HG02759 (cell line): ENCODE measurements around the gene TSR1.

Experiments
- ATAC-seq: cut with Tn5 transposase; IDR thresholded peaks from one replicate; pipeline ENCODE4 v1.9.1; 2021; ENCODE audit warnings: mild to moderate bottlenecking, moderate library complexity; ENCODE audit not compliant: unreplicated experiment

The TSR1 gene

DNA sequence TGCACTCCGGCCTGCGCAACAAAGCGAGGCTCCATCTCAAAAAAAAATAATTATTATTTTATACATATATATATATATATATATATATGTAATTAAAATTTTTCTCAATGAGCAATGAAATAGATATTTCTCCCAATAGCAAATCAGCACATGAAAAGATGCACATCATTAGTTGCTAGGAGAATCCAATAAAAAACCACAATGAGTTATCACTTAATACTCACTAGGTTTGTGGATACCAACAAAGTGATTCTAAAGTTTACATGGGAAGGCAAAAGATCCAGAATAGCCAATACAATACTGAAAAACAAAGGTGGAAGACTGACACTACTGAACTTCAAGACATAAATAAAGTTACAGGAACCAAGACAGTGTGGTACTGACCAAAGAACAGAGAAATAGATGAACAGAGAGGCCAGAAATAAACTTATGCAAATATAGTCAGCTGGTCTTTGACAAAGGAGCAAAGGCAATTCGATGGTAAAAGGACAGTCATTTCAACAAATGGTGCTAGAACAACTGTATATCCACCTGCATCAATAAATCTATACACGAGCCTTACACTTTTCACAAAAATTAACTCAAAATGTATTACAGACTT is 46.3 kb downstream of the TSR1 start:
- no peak for ATAC-seq

DNA sequence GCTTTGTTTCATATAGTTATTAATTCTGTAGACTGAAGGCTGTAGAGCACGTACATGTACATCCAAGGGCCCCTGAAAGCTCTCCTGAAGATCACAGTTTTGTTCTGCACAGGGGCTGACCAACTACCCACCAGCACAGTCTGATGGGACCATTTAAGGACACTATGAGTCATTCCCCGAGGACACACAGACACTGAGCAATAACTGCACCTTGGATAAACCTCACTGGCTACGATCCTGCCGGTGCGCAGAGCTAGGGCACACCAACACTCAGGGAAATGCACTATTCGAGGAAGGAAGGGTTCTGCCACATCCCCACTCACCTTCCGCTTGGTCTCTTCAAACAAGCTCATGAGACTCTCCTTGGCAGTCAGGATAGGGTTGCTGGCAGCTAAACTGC is 53.0 kb downstream of the TSR1 start:
- ATAC-seq = no peak

DNA sequence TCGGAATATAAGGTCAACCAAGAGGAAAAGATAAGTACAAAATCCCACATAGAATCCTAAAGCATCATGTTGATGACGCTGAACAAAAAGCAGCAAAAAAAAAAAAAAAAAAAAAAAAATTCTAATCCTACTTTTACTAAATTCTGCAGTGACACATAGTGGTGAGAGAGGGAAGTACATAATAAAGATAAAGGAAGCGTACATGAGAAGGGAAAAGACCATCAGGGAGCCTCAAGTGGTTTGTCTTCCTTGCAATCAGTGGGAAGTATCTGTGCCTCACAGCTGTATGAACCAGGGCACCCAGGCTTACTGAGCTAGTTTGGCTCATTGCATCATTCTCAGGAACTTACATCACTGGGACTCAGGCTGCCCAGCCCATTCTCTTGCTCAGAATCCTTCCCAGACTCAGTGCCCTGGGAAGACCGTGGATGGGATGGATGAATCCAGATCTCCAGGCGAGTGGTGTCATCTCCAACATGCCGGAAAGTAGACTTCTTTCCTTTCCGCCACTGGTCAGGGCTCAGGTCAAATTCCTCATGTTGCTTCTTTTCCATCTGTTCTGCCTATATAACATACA is 53.9 kb downstream of the TSR1 start:
- no peak for ATAC-seq

DNA sequence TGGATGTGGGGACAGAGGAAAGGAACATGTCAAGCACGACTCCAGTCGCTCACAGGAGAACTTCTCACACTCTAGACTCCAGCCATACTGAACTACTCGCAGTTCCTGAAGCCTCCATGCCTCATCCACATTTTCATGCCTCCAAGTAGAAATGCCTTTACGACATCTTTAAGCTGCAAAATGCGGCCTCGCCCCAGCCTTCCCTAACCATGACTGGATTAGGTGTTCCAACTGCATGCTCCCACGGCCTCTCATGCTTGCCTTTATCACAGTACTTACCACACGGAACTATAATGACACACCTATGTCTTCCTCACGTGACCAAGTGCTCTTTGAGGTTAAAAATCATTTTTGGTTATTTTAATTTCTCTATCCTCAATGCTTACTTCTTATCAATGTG is 56.5 kb downstream of the TSR1 start:
- no peak for ATAC-seq

DNA sequence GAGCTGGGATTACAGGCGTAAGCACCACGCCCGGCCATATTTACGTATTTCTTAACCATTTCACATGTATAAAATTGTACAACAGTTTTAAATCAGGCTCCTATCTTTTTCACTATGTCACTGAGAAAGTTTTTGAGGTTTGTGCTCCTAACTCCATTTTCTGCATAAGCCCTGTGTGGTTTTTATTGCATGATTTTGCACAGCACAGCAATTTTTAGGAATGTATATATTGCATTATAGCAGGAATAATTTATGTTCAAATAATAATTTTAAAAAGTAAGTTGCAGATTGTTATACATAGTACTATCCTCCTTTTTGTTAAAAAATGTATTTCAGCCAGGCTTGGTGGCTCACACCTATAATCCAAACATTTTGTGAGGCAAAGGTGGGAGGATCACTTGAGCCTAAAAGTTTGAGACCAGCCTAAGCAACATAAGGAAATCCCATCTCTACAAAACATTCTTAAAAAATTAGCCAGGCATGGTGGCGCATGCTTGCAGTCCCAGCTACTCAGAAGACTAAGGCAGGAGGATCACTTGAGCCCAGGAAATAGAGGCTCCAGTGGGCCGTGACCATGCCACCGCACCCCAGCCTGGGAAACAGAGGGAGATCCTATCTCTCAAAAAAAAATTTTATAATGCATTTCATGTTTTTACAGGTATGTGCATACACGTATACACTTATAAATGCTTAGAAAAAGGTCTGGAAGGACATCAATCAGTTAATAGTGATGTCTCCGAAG is 58.7 kb downstream of the TSR1 start:
- no peak for ATAC-seq

DNA sequence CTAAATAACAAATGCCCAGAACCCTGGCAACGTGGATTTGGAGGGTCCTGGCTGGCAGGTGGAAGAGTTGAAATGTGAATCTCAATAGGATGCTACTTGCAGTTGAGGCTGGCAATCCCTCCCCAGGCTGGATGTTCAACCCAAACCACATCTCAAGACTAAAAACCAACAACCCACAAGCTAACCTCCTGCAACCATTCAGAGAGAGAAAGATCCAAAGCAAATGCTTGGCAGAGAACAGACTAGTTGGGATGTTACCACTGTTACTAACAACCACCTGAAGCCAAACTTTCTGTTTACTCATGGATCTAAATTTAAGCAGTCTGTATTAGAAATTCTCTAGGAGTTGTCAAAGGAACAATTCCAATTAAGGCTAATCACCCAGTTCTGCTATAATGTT is 60.5 kb downstream of the TSR1 start:
- no peak for ATAC-seq

DNA sequence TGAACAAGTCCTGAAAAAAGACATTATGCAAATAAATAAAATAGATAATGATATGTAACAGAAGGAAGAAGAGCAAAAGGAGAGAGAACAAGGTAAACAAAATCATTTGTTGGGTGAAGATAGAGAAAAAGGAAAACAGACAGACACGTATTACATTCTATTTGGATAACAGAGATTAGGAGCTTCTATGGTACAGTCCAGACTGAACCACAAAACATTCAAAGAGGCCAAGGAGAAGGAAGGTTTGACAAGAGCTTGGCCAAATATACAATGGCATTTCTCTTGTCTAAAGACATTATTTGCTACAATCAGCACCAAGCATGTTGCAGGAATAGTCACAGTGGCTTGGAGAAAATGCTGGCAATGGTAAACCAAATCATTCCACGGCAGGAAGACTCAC is 61.8 kb downstream of the TSR1 start:
- ATAC-seq = no peak
